ENCODE data around the gene GTF2F2.

The GTF2F2 gene

GRCh38 chr13:45303866-45304265 lies 183.6 kb downstream of the GTF2F2 start:
- no peak for DNase-seq (ENCODE audit: low spot score)
- TF ChIP-seq CTCF (IDR thresholded peaks at IDR 0.05; ENCODE audit: extremely low read depth, insufficient read depth, missing control alignments) = no peak
- in situ Hi-C loops (cut with MboI; ENCODE audit: low pct_unique_long_range_greater_than_20kb, low sequenced_read_pairs, unreplicated experiment) = loop anchor here (10.0 kb wide), 1 partner anchor 259 kb away; no protein-coding TSS in a partner anchor

- no peak for TF ChIP-seq CTCF (IDR thresholded peaks at IDR 0.05; ENCODE audit: extremely low read depth, insufficient read depth, missing control alignments)
- no peak for DNase-seq (ENCODE audit: low spot score)
- in situ Hi-C loops (cut with MboI; ENCODE audit: low pct_unique_long_range_greater_than_20kb, low sequenced_read_pairs, unreplicated experiment) = loop anchor here (10.0 kb wide), 1 partner anchor 260 kb away; no protein-coding TSS in a partner anchor
Observed at GRCh38 chr13:45305079-45305478, 184.8 kb downstream of the GTF2F2 start.

- no peak for TF ChIP-seq CTCF (IDR thresholded peaks at IDR 0.05; ENCODE audit: extremely low read depth, insufficient read depth, missing control alignments)
- in situ Hi-C loops (cut with MboI; ENCODE audit: low pct_unique_long_range_greater_than_20kb, low sequenced_read_pairs, unreplicated experiment) = loop anchor here (10.0 kb wide), 1 partner anchor 262 kb away; no protein-coding TSS in a partner anchor
- DNase-seq (ENCODE audit: low spot score) = no peak
Observed at GRCh38 chr13:45306966-45307365, 186.7 kb downstream of the GTF2F2 start.

- DNase-seq (ENCODE audit: low spot score) = no peak
- TF ChIP-seq CTCF (IDR thresholded peaks at IDR 0.05; ENCODE audit: extremely low read depth, insufficient read depth, missing control alignments) = no peak
- in situ Hi-C loops (cut with MboI; ENCODE audit: low pct_unique_long_range_greater_than_20kb, low sequenced_read_pairs, unreplicated experiment) = no loop called here
Observed at GRCh38 chr13:45310341-45311131, 190.2 kb downstream of the GTF2F2 start.

GRCh38 chr13:45314822-45315221 lies 194.5 kb downstream of the GTF2F2 start:
- DNase-seq (ENCODE audit: low spot score) = no peak
- no peak for TF ChIP-seq CTCF (IDR thresholded peaks at IDR 0.05; ENCODE audit: extremely low read depth, insufficient read depth, missing control alignments)
- in situ Hi-C loops (cut with MboI; ENCODE audit: low pct_unique_long_range_greater_than_20kb, low sequenced_read_pairs, unreplicated experiment) = no loop called here

- in situ Hi-C loops (cut with MboI; ENCODE audit: low pct_unique_long_range_greater_than_20kb, low sequenced_read_pairs, unreplicated experiment) = no loop called here
- no peak for TF ChIP-seq CTCF (IDR thresholded peaks at IDR 0.05; ENCODE audit: extremely low read depth, insufficient read depth, missing control alignments)
- DNase-seq (ENCODE audit: low spot score) = no peak
Observed at GRCh38 chr13:45315520-45316167, 195.3 kb downstream of the GTF2F2 start.

Measured in GM13977 (cell line).